ENCODE data around the gene VSNL1.

The VSNL1 gene

DNA sequence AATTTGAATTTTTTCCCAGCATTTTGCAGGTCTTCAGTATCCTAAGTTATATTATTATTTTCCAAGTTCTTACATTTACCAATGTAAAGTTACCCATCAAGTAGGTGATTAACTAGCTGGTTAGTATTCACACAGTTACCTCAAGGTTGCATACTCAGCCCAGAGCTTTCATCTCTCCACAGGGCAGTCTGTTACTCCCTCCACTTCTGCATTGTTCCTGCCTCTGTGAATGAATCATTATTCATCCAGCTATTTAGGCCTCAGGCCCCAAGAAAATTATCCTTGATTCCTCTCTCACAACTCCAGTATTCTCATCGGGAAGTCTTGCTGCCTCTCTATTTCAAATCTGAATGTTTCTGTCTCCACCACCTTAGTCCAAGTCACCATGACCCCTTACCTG is 121.0 kb downstream of the VSNL1 start:
- no peak overlapping the region for H3K4me3 ChIP-seq (ENCODE audit: control insufficient read depth, low read depth, low read length)
- DNase-seq (ENCODE audit: low read depth): no peak
- TF ChIP-seq, protein P1, sequence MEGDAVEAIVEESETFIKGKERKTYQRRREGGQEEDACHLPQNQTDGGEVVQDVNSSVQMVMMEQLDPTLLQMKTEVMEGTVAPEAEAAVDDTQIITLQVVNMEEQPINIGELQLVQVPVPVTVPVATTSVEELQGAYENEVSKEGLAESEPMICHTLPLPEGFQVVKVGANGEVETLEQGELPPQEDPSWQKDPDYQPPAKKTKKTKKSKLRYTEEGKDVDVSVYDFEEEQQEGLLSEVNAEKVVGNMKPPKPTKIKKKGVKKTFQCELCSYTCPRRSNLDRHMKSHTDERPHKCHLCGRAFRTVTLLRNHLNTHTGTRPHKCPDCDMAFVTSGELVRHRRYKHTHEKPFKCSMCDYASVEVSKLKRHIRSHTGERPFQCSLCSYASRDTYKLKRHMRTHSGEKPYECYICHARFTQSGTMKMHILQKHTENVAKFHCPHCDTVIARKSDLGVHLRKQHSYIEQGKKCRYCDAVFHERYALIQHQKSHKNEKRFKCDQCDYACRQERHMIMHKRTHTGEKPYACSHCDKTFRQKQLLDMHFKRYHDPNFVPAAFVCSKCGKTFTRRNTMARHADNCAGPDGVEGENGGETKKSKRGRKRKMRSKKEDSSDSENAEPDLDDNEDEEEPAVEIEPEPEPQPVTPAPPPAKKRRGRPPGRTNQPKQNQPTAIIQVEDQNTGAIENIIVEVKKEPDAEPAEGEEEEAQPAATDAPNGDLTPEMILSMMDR (conservative IDR thresholded peaks at IDR 0.05; ENCODE audit: control insufficient read depth, insufficient read depth, low read depth, low read length): no peak

GRCh38 chr2:17662723-17663122 is 122.2 kb downstream of the VSNL1 start:
- TF ChIP-seq, protein P1 (conservative IDR thresholded peaks at IDR 0.05; ENCODE audit: control insufficient read depth, insufficient read depth, low read depth, low read length): no peak
- DNase-seq (ENCODE audit: low read depth): no peak
- H3K4me3 ChIP-seq (ENCODE audit: control insufficient read depth, low read depth, low read length): no peak overlapping the region

- DNase-seq (ENCODE audit: low read depth): no peak
- no peak overlapping the region for H3K4me3 ChIP-seq (ENCODE audit: control insufficient read depth, low read depth, low read length)
- TF ChIP-seq, protein P1 (conservative IDR thresholded peaks at IDR 0.05; ENCODE audit: control insufficient read depth, insufficient read depth, low read depth, low read length): no peak
These were observed 124.0 kb downstream of the VSNL1 start for GRCh38 chr2:17664534-17664933.

DNA sequence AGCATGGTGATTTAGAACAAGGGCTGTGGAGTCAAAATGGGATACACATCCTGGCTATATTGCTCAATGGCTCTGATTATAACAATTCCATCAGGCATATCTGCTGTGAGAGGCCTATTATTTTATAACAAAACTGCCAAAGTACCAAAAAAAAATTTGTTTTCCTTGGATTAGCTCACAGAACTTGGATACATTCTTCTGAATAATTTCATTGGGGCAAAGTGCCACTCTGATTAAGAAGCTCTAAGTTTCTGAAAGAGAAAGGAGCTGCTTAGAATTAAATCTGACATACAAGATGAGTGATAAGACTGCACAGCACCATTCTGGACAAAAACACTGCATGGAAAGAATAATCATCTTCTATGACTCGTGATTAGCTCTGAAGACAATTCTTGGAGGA is 127.4 kb downstream of the VSNL1 start:
- DNase-seq (ENCODE audit: low read depth): no peak
- H3K4me3 ChIP-seq (ENCODE audit: control insufficient read depth, low read depth, low read length): no peak overlapping the region
- TF ChIP-seq, protein P1 (conservative IDR thresholded peaks at IDR 0.05; ENCODE audit: control insufficient read depth, insufficient read depth, low read depth, low read length): no peak

DNA sequence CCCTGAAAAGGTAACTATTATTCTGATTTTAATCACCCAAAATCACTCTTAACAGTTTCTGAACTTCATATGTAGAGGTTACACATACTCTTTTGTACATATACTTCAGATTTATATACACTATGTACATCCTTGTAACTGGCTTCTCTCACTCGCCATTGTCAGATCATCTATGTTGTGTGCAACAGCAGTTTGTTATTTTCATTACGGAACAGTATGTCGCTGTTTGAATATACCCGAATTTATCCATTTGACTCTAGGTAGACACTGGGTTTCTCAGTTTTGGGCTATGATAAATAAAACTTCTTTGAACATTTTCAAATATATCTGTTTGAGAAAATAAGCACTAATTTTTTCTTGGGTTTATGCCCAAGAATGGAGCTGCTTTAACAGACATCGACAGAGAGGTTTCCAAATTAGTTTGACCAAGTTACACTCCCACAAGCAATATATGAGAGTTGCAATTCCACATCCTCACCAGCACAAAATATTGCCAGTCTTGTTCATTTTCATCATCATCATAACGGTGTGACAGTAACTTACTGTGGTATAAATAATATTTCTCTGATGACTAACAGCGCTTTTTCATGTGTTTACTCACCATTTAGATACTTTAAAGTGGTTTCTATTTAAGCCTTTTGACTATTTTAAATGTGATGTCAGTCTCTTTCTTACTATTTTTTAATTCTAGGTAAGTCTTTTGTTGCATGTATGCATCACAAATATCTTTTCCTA is 132.3 kb downstream of the VSNL1 start:
- no peak overlapping the region for H3K4me3 ChIP-seq (ENCODE audit: control insufficient read depth, low read depth, low read length)
- peak; percentile 82 for DNase-seq (ENCODE audit: low read depth)
- TF ChIP-seq, protein P1 (conservative IDR thresholded peaks at IDR 0.05; ENCODE audit: control insufficient read depth, insufficient read depth, low read depth, low read length): peak; percentile 17

- no peak overlapping the region for H3K4me3 ChIP-seq (ENCODE audit: control insufficient read depth, low read depth, low read length)
- TF ChIP-seq, protein P1 (conservative IDR thresholded peaks at IDR 0.05; ENCODE audit: control insufficient read depth, insufficient read depth, low read depth, low read length): no peak
- no peak for DNase-seq (ENCODE audit: low read depth)
These were observed 134.3 kb downstream of the VSNL1 start for GRCh38 chr2:17674817-17675216.

Data from fibroblast of mammary gland (primary cell).